ENCODE data around the gene ZNF333.
A peak's percentile ranks its signal among the peaks of the same experiment; 100 is the strongest.

Gene ZNF333

DNA sequence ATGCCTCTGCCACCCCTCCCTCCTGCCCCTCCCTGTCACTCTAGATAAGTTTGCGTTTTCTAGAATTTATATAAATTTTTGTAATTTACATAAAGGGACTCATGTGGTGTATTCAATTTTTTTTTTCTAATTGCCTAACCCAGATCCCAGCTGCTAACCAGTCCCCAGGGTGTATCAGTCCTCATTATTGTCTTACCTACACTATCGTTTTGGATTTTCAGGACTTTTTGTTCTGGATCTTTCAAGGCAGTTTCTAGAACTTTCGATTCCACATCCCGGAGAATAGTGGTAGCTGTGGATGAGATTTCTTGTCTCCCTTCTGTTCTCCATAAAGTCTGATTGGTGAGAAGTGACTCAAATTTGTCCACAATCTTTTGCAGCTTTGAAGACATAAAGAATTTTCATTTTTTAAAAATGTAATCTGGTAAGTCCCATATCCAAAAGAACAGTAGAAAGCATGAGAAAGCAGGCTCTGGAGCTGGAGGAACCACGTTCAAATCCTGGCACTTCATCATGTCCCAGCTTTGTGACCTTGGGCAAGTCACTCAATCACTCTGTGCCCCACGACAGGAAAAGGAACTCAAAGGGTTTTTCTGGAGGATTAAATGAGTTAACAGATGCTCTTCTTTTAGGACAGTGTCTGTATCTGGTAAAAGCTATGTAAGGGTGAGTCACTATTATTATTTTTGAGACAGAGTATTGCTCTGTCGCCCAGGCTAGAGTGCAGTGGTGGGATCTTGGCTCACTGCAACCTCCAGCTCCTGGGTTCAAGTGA lies 34.9 kb upstream of the ZNF333 start:
- Histone ChIP-seq H2BK5ac (ENCODE audit: low read length) (no peak overlapping the region), H3K79me1 (ENCODE audit: low read depth, low read length) (no peaks in the 10 kb centered on the region), H2BK12ac (ENCODE audit: low read length) (no peak overlapping the region), H3K23ac (ENCODE audit: low read depth, low read length, poor library complexity) (no peak overlapping the region), H2BK15ac (ENCODE audit: low read length) (no peak overlapping the region), H3K14ac (ENCODE audit: low read length) (no peak overlapping the region), H2AFZ (ENCODE audit: low read length) (no peak overlapping the region), H3K4me2 (ENCODE audit: insufficient read depth, low read length, poor library complexity, severe bottlenecking) (no peak overlapping the region), H3K27ac (replicated peaks; ENCODE audit: low read length) (no peak overlapping the region), H3K9me3 (replicated peaks in 1 of 2; ENCODE audit: control insufficient read depth in 2 of 2, insufficient read depth in 1 of 2, low read depth in 1 of 2, low read length in 2 of 2) (peaks cover 0 to 3% of the 10 kb centered on the region in 2 donors), H2BK120ac (ENCODE audit: low read depth, low read length) (no peak overlapping the region), H2AK5ac (ENCODE audit: low read depth, low read length) (no peak overlapping the region), H4K8ac (ENCODE audit: low read depth, low read length) (no peak overlapping the region), H4K91ac (ENCODE audit: low read depth, low read length, poor library complexity) (no peak overlapping the region), H3K4ac (ENCODE audit: low read length) (no peak overlapping the region), H3K18ac (ENCODE audit: low read length) (no peak overlapping the region), H3K4me1 (ENCODE audit: control insufficient read depth in 2 of 2, insufficient read depth in 1 of 2, low read depth in 1 of 2, low read length in 2 of 2) (peaks cover 0 to 2% of the 10 kb centered on the region in 2 donors), H3K27me3 (ENCODE audit: control insufficient read depth in 3 of 3, insufficient read depth in 3 of 3, low read depth in 1 of 3, low read length in 3 of 3) (peaks cover 0 to 10% (median 0%) of the 10 kb centered on the region in 3 experiments), H3K4me3 (ENCODE audit: low read length in 2 of 2) (no peak overlapping the region), H3K9ac (ENCODE audit: low read depth, low read length, poor library complexity) (no peak overlapping the region), H3K36me3 (replicated peaks in 1 of 2; ENCODE audit: control insufficient read depth in 2 of 2, insufficient read depth in 2 of 2, low read length in 2 of 2) (no peaks in the 10 kb centered on the region)
- no peak for DNase-seq (ENCODE audit: low spot score)
- no CpG with 5 or more reads among the region's 7 CpGs for WGBS, 2 donors (ENCODE audit: extremely low coverage in 2 of 2, insufficient read length in 2 of 2, insufficient replicate concordance in 1 of 2)

DNA sequence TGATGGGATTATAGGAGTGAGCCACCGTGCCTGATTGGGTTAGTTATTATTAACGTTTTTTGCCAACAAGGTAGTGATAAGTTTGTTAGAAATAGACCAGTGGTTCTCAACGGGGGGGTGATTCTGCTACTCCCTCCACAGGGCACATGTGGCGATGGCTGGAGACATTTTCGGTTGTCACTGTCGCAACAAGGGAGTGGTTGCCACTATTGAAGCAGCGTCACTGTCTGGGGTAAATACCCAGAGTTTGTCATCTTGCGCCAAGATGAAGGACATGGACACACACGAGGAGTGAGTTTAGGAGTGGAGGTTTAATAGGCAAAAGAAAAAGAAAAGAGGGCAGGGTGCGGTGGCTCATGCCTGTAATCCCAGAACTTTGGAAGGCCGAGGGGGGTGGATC lies 34.1 kb upstream of the ZNF333 start:
- no peak overlapping the region for H3K27ac ChIP-seq (replicated peaks; ENCODE audit: low read length)
- WGBS, 2 donors (ENCODE audit: extremely low coverage in 2 of 2, insufficient read length in 2 of 2, insufficient replicate concordance in 1 of 2), result no CpG with 5 or more reads among the region's 11 CpGs
- no peaks in the 10 kb centered on the region for H3K79me1 ChIP-seq (ENCODE audit: low read depth, low read length)
- H2BK15ac ChIP-seq (ENCODE audit: low read length), result no peak overlapping the region
- H3K4me2 ChIP-seq (ENCODE audit: insufficient read depth, low read length, poor library complexity, severe bottlenecking), result no peak overlapping the region
- H4K8ac ChIP-seq (ENCODE audit: low read depth, low read length), result peak overlapping the region; percentile 82
- no peak overlapping the region for H3K4me3 ChIP-seq (ENCODE audit: low read length in 2 of 2)
- H2BK5ac ChIP-seq (ENCODE audit: low read length), result no peak overlapping the region
- H3K18ac ChIP-seq (ENCODE audit: low read length), result no peak overlapping the region
- no peak overlapping the region for H3K9ac ChIP-seq (ENCODE audit: low read depth, low read length, poor library complexity)
- H3K27me3 ChIP-seq (ENCODE audit: control insufficient read depth in 3 of 3, insufficient read depth in 3 of 3, low read depth in 1 of 3, low read length in 3 of 3), result peaks cover 0 to 10% (median 0%) of the 10 kb centered on the region in 3 experiments
- H3K14ac ChIP-seq (ENCODE audit: low read length), result peak overlapping the region; percentile 82
- no peaks in the 10 kb centered on the region for H3K36me3 ChIP-seq (replicated peaks in 1 of 2; ENCODE audit: control insufficient read depth in 2 of 2, insufficient read depth in 2 of 2, low read length in 2 of 2)
- H2BK12ac ChIP-seq (ENCODE audit: low read length), result no peak overlapping the region
- no peak for DNase-seq (ENCODE audit: low spot score)
- no peak overlapping the region for H2BK120ac ChIP-seq (ENCODE audit: low read depth, low read length)
- peaks cover 0 to 2% of the 10 kb centered on the region in 2 donors for H3K4me1 ChIP-seq (ENCODE audit: control insufficient read depth in 2 of 2, insufficient read depth in 1 of 2, low read depth in 1 of 2, low read length in 2 of 2)
- no peak overlapping the region for H3K4ac ChIP-seq (ENCODE audit: low read length)
- H2AFZ ChIP-seq (ENCODE audit: low read length), result no peak overlapping the region
- no peak overlapping the region for H3K23ac ChIP-seq (ENCODE audit: low read depth, low read length, poor library complexity)
- peaks cover 0 to 3% of the 10 kb centered on the region in 2 donors for H3K9me3 ChIP-seq (replicated peaks in 1 of 2; ENCODE audit: control insufficient read depth in 2 of 2, insufficient read depth in 1 of 2, low read depth in 1 of 2, low read length in 2 of 2)
- no peak overlapping the region for H4K91ac ChIP-seq (ENCODE audit: low read depth, low read length, poor library complexity)
- no peak overlapping the region for H2AK5ac ChIP-seq (ENCODE audit: low read depth, low read length)

DNA sequence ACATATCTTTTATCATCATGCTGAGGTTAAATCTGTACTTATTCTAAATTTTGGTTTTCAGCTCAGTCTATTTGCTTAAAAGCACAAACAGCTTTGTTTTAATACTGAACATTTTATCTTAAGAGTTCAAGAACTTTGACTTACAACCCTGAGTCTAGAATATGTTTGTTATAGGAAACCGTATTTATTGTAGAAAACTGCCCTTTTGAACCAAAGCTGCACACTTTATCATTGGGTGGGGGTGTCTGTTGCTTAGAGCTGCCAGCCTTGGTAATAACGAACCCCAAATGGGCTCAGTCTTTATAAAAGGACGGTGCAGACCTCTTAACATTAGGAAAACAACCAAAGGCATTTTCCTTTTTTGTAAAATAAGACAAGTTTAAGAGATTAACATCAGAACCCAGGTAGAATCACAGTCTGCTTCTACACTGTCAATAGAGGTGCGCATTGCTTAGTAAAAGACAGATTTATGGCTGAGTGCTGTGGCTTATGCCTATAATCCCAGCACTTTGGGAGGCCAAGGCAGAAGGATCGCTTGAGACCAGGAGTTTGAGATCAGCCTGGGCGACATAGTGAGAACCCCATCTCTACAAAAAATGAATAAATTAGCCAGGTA lies 29.9 kb upstream of the ZNF333 start:
- Histone ChIP-seq H4K8ac (ENCODE audit: low read depth, low read length) (no peak overlapping the region), H3K27ac (replicated peaks; ENCODE audit: low read length) (no peak overlapping the region), H3K9ac (ENCODE audit: low read depth, low read length, poor library complexity) (no peak overlapping the region), H2AK5ac (ENCODE audit: low read depth, low read length) (no peak overlapping the region), H3K36me3 (replicated peaks in 1 of 2; ENCODE audit: control insufficient read depth in 2 of 2, insufficient read depth in 2 of 2, low read length in 2 of 2) (no peaks in the 10 kb centered on the region), H2AFZ (ENCODE audit: low read length) (no peak overlapping the region), H2BK120ac (ENCODE audit: low read depth, low read length) (no peak overlapping the region), H3K27me3 (ENCODE audit: control insufficient read depth in 3 of 3, insufficient read depth in 3 of 3, low read depth in 1 of 3, low read length in 3 of 3) (peaks cover 0 to 8% (median 0%) of the 10 kb centered on the region in 3 experiments), H3K14ac (ENCODE audit: low read length) (no peak overlapping the region), H3K23ac (ENCODE audit: low read depth, low read length, poor library complexity) (no peak overlapping the region), H2BK15ac (ENCODE audit: low read length) (no peak overlapping the region), H2BK12ac (ENCODE audit: low read length) (no peak overlapping the region), H4K91ac (ENCODE audit: low read depth, low read length, poor library complexity) (no peak overlapping the region), H3K9me3 (replicated peaks in 1 of 2; ENCODE audit: control insufficient read depth in 2 of 2, insufficient read depth in 1 of 2, low read depth in 1 of 2, low read length in 2 of 2) (peaks cover 0 to 4% of the 10 kb centered on the region in 2 donors), H2BK5ac (ENCODE audit: low read length) (no peak overlapping the region), H3K79me1 (ENCODE audit: low read depth, low read length) (no peaks in the 10 kb centered on the region), H3K4ac (ENCODE audit: low read length) (no peak overlapping the region), H3K4me1 (ENCODE audit: control insufficient read depth in 2 of 2, insufficient read depth in 1 of 2, low read depth in 1 of 2, low read length in 2 of 2) (no peaks in the 10 kb centered on the region), H3K18ac (ENCODE audit: low read length) (no peak overlapping the region), H3K4me2 (ENCODE audit: insufficient read depth, low read length, poor library complexity, severe bottlenecking) (no peak overlapping the region), H3K4me3 (ENCODE audit: low read length in 2 of 2) (no peak overlapping the region)
- DNase-seq (ENCODE audit: low spot score), result no peak
- WGBS, 2 donors (ENCODE audit: extremely low coverage in 2 of 2, insufficient read length in 2 of 2, insufficient replicate concordance in 1 of 2), result no CpG with 5 or more reads among the region's 6 CpGs

DNA sequence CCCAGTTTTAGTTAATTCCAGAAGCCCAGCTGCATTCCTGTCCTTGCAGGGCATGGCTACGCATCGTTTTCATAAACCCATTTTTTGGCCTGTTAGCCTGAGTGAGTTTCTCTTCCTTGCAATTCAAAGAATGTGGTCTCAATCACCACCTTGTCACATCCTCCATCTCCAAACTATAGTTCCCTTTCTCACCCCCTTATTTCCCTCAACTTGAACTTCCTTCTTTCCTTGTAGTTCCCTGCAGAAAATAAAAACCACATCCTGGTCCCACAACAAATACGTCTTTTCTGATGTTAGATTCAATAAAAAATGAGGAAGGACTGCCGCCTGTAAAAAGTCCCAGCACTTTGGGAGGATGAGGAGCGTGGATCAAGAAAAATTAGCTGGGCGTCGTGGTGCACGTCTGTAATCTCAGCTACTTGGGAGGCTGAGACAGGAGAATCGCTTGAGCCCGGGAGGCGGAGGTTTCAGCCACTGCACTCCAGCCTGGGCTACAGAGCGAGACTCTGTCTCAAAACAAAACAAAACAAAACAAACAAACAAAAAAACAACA lies 28.4 kb upstream of the ZNF333 start:
- H2AFZ ChIP-seq (ENCODE audit: low read length), result no peak overlapping the region
- DNase-seq (ENCODE audit: low spot score), result no peak
- H4K8ac ChIP-seq (ENCODE audit: low read depth, low read length), result no peak overlapping the region
- H3K14ac ChIP-seq (ENCODE audit: low read length), result no peak overlapping the region
- H3K36me3 ChIP-seq (replicated peaks in 1 of 2; ENCODE audit: control insufficient read depth in 2 of 2, insufficient read depth in 2 of 2, low read length in 2 of 2), result no peaks in the 10 kb centered on the region
- no peaks in the 10 kb centered on the region for H3K4me1 ChIP-seq (ENCODE audit: control insufficient read depth in 2 of 2, insufficient read depth in 1 of 2, low read depth in 1 of 2, low read length in 2 of 2)
- no peak overlapping the region for H3K9ac ChIP-seq (ENCODE audit: low read depth, low read length, poor library complexity)
- H3K4me3 ChIP-seq (ENCODE audit: low read length in 2 of 2), result no peak overlapping the region
- no peak overlapping the region for H2BK12ac ChIP-seq (ENCODE audit: low read length)
- H2BK5ac ChIP-seq (ENCODE audit: low read length), result no peak overlapping the region
- H3K4ac ChIP-seq (ENCODE audit: low read length), result no peak overlapping the region
- H3K4me2 ChIP-seq (ENCODE audit: insufficient read depth, low read length, poor library complexity, severe bottlenecking), result no peak overlapping the region
- no peak overlapping the region for H3K27ac ChIP-seq (replicated peaks; ENCODE audit: low read length)
- H3K27me3 ChIP-seq (ENCODE audit: control insufficient read depth in 3 of 3, insufficient read depth in 3 of 3, low read depth in 1 of 3, low read length in 3 of 3), result no peaks in the 10 kb centered on the region
- H3K23ac ChIP-seq (ENCODE audit: low read depth, low read length, poor library complexity), result no peak overlapping the region
- no peak overlapping the region for H3K18ac ChIP-seq (ENCODE audit: low read length)
- no peak overlapping the region for H2BK15ac ChIP-seq (ENCODE audit: low read length)
- no peak overlapping the region for H2BK120ac ChIP-seq (ENCODE audit: low read depth, low read length)
- no peak overlapping the region for H2AK5ac ChIP-seq (ENCODE audit: low read depth, low read length)
- no CpG with 5 or more reads among the region's 12 CpGs for WGBS, 2 donors (ENCODE audit: extremely low coverage in 2 of 2, insufficient read length in 2 of 2, insufficient replicate concordance in 1 of 2)
- H3K79me1 ChIP-seq (ENCODE audit: low read depth, low read length), result no peaks in the 10 kb centered on the region
- H3K9me3 ChIP-seq (replicated peaks in 1 of 2; ENCODE audit: control insufficient read depth in 2 of 2, insufficient read depth in 1 of 2, low read depth in 1 of 2, low read length in 2 of 2), result peaks cover 0 to 2% of the 10 kb centered on the region in 2 donors
- H4K91ac ChIP-seq (ENCODE audit: low read depth, low read length, poor library complexity), result no peak overlapping the region
